Measurements from ENCODE around the gene IFIT1B. TPM values are rescaled to one million over a fixed set of nuclear protein-coding genes. Genes with fewer than 3 reads are reported as not detected.

IFIT1B gene
- total and polyA plus RNA-seq, 10 of the 15 experiments (the other 5 are each of a cell fraction or from before 2014, with no cell fraction given): 0.04 TPM; not detected in 9

Other genes with a start within 250 kb of the IFIT1B start
- gene CH25H, start 170.7 kb upstream of the IFIT1B start, total RNA-seq (2014; rRNA removed): not detected in 2 replicates
- not detected in 2 replicates for gene CH25H, start 170.7 kb upstream of the IFIT1B start, total RNA-seq (2014; rRNA removed; fragmentation: Illumina TruSeq; extraction: Trizol)
- gene CH25H, start 170.7 kb upstream of the IFIT1B start, total RNA-seq (2021): not detected in 2 replicates
- not detected in 2 replicates for gene CH25H, start 170.7 kb upstream of the IFIT1B start, polyA plus RNA-seq (2011; rRNA removed)
- gene CH25H, start 170.7 kb upstream of the IFIT1B start, polyA plus RNA-seq (2014; fragmentation: Illumina TruSeq; extraction: Trizol): not detected in 2 replicates
- not detected for gene CH25H, start 170.7 kb upstream of the IFIT1B start, polyA plus RNA-seq (2014; fragmentation: Nextera tagmentation; extraction: Ambion mirVana)
- not detected in 2 replicates for gene CH25H, start 170.7 kb upstream of the IFIT1B start, polyA plus RNA-seq (2014; rRNA removed)
- not detected for gene CH25H, start 170.7 kb upstream of the IFIT1B start, polyA plus RNA-seq (2016; fragmentation: Nextera tagmentation; extraction: Ambion mirVana)
- 33.0 and 44.9 TPM in 2 replicates for gene LIPA, start 126.3 kb upstream of the IFIT1B start, total RNA-seq (2014; rRNA removed)
- gene LIPA, start 126.3 kb upstream of the IFIT1B start, total RNA-seq (2014; rRNA removed; fragmentation: Illumina TruSeq; extraction: Trizol): 34.0 and 36.1 TPM in 2 replicates
- gene LIPA, start 126.3 kb upstream of the IFIT1B start, total RNA-seq (2021): 32.3 and 33.8 TPM in 2 replicates
- gene LIPA, start 126.3 kb upstream of the IFIT1B start, polyA plus RNA-seq (2011; rRNA removed): 43.0 and 59.4 TPM in 2 replicates
- gene LIPA, start 126.3 kb upstream of the IFIT1B start, polyA plus RNA-seq (2014; fragmentation: Illumina TruSeq; extraction: Trizol): 46.5 and 64.2 TPM in 2 replicates
- gene LIPA, start 126.3 kb upstream of the IFIT1B start, polyA plus RNA-seq (2014; fragmentation: Nextera tagmentation; extraction: Ambion mirVana): 10 to 100 TPM; 36.0 to 45.2 TPM
- 25.7 and 31.1 TPM in 2 replicates for gene LIPA, start 126.3 kb upstream of the IFIT1B start, polyA plus RNA-seq (2014; rRNA removed)
- gene LIPA, start 126.3 kb upstream of the IFIT1B start, polyA plus RNA-seq (2016; fragmentation: Nextera tagmentation; extraction: Ambion mirVana): 10 to 100 TPM; 44.1 to 50.3 TPM
- gene IFIT2, start 76.0 kb upstream of the IFIT1B start, total RNA-seq (2014; rRNA removed): 5.2 and 6.8 TPM in 2 replicates
- 10.7 and 13.4 TPM in 2 replicates for gene IFIT2, start 76.0 kb upstream of the IFIT1B start, total RNA-seq (2014; rRNA removed; fragmentation: Illumina TruSeq; extraction: Trizol)
- gene IFIT2, start 76.0 kb upstream of the IFIT1B start, total RNA-seq (2021): 7.1 and 9.0 TPM in 2 replicates
- 9.4 and 15.7 TPM in 2 replicates for gene IFIT2, start 76.0 kb upstream of the IFIT1B start, polyA plus RNA-seq (2011; rRNA removed)
- 9.6 and 15.0 TPM in 2 replicates for gene IFIT2, start 76.0 kb upstream of the IFIT1B start, polyA plus RNA-seq (2014; fragmentation: Illumina TruSeq; extraction: Trizol)
- gene IFIT2, start 76.0 kb upstream of the IFIT1B start, polyA plus RNA-seq (2014; fragmentation: Nextera tagmentation; extraction: Ambion mirVana): 10 to 100 TPM; 11.8 to 14.8 TPM
- 5.0 and 8.1 TPM in 2 replicates for gene IFIT2, start 76.0 kb upstream of the IFIT1B start, polyA plus RNA-seq (2014; rRNA removed)
- 1 to 10 TPM; 9.8 to 9.9 TPM for gene IFIT2, start 76.0 kb upstream of the IFIT1B start, polyA plus RNA-seq (2016; fragmentation: Nextera tagmentation; extraction: Ambion mirVana)
- 39.1 and 55.0 TPM in 2 replicates for gene IFIT3, start 50.1 kb upstream of the IFIT1B start, total RNA-seq (2014; rRNA removed)
- 67.3 and 79.1 TPM in 2 replicates for gene IFIT3, start 50.1 kb upstream of the IFIT1B start, total RNA-seq (2014; rRNA removed; fragmentation: Illumina TruSeq; extraction: Trizol)
- 38.9 and 44.4 TPM in 2 replicates for gene IFIT3, start 50.1 kb upstream of the IFIT1B start, total RNA-seq (2021)
- 30.8 and 39.2 TPM in 2 replicates for gene IFIT3, start 50.1 kb upstream of the IFIT1B start, polyA plus RNA-seq (2011; rRNA removed)
- gene IFIT3, start 50.1 kb upstream of the IFIT1B start, polyA plus RNA-seq (2014; fragmentation: Illumina TruSeq; extraction: Trizol): 70.2 and 91.4 TPM in 2 replicates
- gene IFIT3, start 50.1 kb upstream of the IFIT1B start, polyA plus RNA-seq (2014; fragmentation: Nextera tagmentation; extraction: Ambion mirVana): 10 to 100 TPM; 27.0 to 50.4 TPM
- gene IFIT3, start 50.1 kb upstream of the IFIT1B start, polyA plus RNA-seq (2014; rRNA removed): 35.8 and 52.1 TPM in 2 replicates
- 10 to 100 TPM; 51.7 to 53.0 TPM for gene IFIT3, start 50.1 kb upstream of the IFIT1B start, polyA plus RNA-seq (2016; fragmentation: Nextera tagmentation; extraction: Ambion mirVana)
- gene IFIT1, start 14.6 kb downstream of the IFIT1B start, total RNA-seq (2014; rRNA removed): 19.7 and 29.8 TPM in 2 replicates
- 32.0 and 39.2 TPM in 2 replicates for gene IFIT1, start 14.6 kb downstream of the IFIT1B start, total RNA-seq (2014; rRNA removed; fragmentation: Illumina TruSeq; extraction: Trizol)
- 18.8 and 22.5 TPM in 2 replicates for gene IFIT1, start 14.6 kb downstream of the IFIT1B start, total RNA-seq (2021)
- gene IFIT1, start 14.6 kb downstream of the IFIT1B start, polyA plus RNA-seq (2011; rRNA removed): 23.4 and 36.6 TPM in 2 replicates
- gene IFIT1, start 14.6 kb downstream of the IFIT1B start, polyA plus RNA-seq (2014; fragmentation: Illumina TruSeq; extraction: Trizol): 31.5 and 44.4 TPM in 2 replicates
- 10 to 100 TPM; 28.9 to 37.2 TPM for gene IFIT1, start 14.6 kb downstream of the IFIT1B start, polyA plus RNA-seq (2014; fragmentation: Nextera tagmentation; extraction: Ambion mirVana)
- gene IFIT1, start 14.6 kb downstream of the IFIT1B start, polyA plus RNA-seq (2014; rRNA removed): 17.5 and 21.3 TPM in 2 replicates
- 10 to 100 TPM; 13.9 to 16.1 TPM for gene IFIT1, start 14.6 kb downstream of the IFIT1B start, polyA plus RNA-seq (2016; fragmentation: Nextera tagmentation; extraction: Ambion mirVana)
- 12.1 and 16.4 TPM in 2 replicates for gene IFIT5, start 36.5 kb downstream of the IFIT1B start, total RNA-seq (2014; rRNA removed)
- 15.4 and 17.2 TPM in 2 replicates for gene IFIT5, start 36.5 kb downstream of the IFIT1B start, total RNA-seq (2014; rRNA removed; fragmentation: Illumina TruSeq; extraction: Trizol)
- gene IFIT5, start 36.5 kb downstream of the IFIT1B start, total RNA-seq (2021): 11.0 and 12.5 TPM in 2 replicates
- 17.0 and 27.6 TPM in 2 replicates for gene IFIT5, start 36.5 kb downstream of the IFIT1B start, polyA plus RNA-seq (2011; rRNA removed)
- gene IFIT5, start 36.5 kb downstream of the IFIT1B start, polyA plus RNA-seq (2014; fragmentation: Illumina TruSeq; extraction: Trizol): 11.4 and 14.7 TPM in 2 replicates
- gene IFIT5, start 36.5 kb downstream of the IFIT1B start, polyA plus RNA-seq (2014; fragmentation: Nextera tagmentation; extraction: Ambion mirVana): 1 to 10 TPM; 5.9 to 8.3 TPM
- gene IFIT5, start 36.5 kb downstream of the IFIT1B start, polyA plus RNA-seq (2014; rRNA removed): 6.6 and 8.6 TPM in 2 replicates
- gene IFIT5, start 36.5 kb downstream of the IFIT1B start, polyA plus RNA-seq (2016; fragmentation: Nextera tagmentation; extraction: Ambion mirVana): 1 to 10 TPM; 8.6 to 9.9 TPM
- not detected in 2 replicates for gene SLC16A12, start 157.5 kb downstream of the IFIT1B start, total RNA-seq (2014; rRNA removed)
- not detected in 2 replicates for gene SLC16A12, start 157.5 kb downstream of the IFIT1B start, total RNA-seq (2014; rRNA removed; fragmentation: Illumina TruSeq; extraction: Trizol)
- not detected in 2 replicates for gene SLC16A12, start 157.5 kb downstream of the IFIT1B start, total RNA-seq (2021)
- gene SLC16A12, start 157.5 kb downstream of the IFIT1B start, polyA plus RNA-seq (2011; rRNA removed): not detected in 2 replicates
- gene SLC16A12, start 157.5 kb downstream of the IFIT1B start, polyA plus RNA-seq (2014; fragmentation: Illumina TruSeq; extraction: Trizol): not detected in 2 replicates
- not detected for gene SLC16A12, start 157.5 kb downstream of the IFIT1B start, polyA plus RNA-seq (2014; fragmentation: Nextera tagmentation; extraction: Ambion mirVana)
- gene SLC16A12, start 157.5 kb downstream of the IFIT1B start, polyA plus RNA-seq (2014; rRNA removed): not detected in 2 replicates
- not detected for gene SLC16A12, start 157.5 kb downstream of the IFIT1B start, polyA plus RNA-seq (2016; fragmentation: Nextera tagmentation; extraction: Ambion mirVana)